GM18868 (cell line): ENCODE data around the gene PLAU.
A peak's percentile ranks its signal among the peaks of the same experiment; 100 is the strongest.
"Not testable (repeated sequence)": the region's sequence is repeated elsewhere in the genome, so short reads cannot be mapped to it uniquely, and the experiment has no call there.

Experiments used
- ATAC-seq: cut with Tn5 transposase; IDR thresholded peaks from one replicate; pipeline ENCODE4 v1.9.1; 2021; ENCODE audit warnings: mild to moderate bottlenecking, moderate library complexity; ENCODE audit not compliant: unreplicated experiment

The PLAU gene

DNA sequence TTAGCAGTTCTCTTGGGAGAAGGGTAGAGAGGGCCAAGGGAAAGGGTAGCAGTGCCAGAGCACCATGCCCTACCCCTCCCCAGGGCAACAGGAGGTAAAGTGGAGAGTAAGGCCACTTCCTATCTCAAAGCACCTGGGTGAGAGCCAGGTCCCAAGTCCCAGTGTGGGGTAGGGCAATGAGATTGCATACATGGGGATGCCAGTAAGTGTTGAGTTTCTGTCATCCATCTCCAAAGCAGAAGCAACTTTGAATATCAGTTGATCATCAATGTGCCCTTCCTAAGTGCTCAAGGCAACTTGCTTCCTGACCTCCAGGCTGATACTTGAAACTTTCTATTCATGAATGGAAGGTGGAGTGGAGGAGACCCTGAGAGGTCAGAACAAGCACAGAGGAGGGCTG lies 34.4 kb upstream of the PLAU start:
- no peak for ATAC-seq

DNA sequence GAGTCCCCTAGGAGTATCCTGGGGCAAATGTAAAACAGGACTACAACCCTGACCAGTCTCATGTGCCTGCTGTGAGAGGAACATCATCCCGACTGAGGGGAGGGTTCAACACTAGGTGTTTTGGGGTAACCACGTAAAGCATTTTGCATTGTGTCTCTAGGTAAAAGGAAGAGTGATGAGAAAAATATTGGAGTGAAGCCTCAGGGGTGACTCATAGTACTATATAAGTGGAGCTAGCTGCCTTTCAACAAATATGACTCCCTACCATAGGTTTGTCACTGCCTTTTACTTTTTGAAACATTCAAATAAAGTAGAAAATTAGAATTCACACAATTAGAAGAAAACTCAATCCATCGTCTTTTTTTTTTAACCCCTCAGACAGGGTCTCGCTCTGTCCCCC lies 34.0 kb upstream of the PLAU start:
- ATAC-seq = no peak

DNA sequence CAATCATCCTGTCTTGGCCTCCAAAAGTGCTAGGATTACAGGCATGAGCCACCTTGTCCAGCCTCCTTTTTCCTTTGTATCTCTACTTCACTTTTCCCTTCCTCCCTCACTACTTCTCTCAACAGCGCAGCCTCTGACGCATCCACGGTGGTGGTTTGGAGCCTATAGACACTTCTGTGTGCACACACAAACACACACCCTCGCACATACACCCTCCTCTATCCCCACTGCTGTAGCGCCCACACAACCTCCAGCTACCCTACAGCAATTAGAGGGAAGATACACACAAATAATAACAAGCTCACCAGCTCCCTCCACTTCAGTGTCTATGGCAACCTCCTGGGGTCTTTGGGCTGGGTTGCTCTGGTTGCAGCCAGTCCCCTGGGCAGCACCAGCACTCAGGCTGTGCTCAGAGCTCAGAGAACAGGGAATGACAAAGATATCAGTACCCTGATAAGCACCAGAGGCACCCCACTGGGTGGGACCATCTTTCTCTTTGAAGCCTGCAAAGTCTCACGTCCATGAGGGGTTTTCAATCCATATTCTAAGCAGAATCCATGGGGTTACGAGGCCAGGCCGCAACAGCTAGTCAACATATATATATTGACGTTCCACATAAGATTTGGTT lies 33.3 kb upstream of the PLAU start:
- no peak for ATAC-seq

- no peak for ATAC-seq
Observed at GRCh38 chr10:73878365-73878764, 32.6 kb upstream of the PLAU start.

DNA sequence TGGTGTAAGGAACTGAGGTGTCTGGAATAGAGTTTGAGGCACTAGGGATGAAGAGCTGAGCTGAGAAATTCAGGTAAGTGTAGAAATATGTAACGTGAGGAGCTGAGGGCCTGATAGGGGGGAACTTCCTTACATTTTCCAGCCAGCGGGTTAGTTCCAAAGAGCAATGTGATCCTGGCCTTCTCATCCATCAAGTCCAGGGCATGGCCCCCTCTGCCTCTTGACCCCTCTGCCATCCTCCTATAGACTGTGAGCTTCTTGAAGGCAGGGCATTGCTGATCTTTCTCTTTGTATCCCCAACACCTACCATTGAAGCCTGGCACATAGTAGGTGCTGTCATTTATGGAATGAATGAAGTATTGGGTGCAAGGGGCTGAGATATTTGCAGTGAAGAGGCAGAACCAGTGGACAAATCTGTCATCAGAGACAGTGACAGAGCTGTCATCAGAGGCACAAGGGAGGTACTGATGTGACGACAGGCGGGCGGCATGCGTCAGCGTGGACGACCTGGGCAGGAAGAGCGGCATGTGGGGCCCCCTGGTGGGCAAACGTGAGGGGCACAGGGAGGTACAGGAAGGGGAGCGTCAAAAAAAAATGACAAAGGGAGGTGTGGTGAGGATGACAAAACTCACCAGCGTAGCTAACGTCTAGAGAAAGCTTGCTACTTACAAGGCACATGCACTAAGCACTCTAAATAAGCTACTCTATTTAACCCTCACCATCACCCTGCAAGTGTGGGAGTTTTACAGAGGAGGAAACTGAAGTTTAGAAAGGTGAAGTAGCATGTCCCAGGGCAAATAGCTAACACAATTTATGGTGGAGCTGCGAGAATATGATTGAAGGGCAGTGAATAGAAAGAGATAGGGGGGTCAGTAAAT lies 31.4 kb upstream of the PLAU start:
- peak; percentile 85 for ATAC-seq

DNA sequence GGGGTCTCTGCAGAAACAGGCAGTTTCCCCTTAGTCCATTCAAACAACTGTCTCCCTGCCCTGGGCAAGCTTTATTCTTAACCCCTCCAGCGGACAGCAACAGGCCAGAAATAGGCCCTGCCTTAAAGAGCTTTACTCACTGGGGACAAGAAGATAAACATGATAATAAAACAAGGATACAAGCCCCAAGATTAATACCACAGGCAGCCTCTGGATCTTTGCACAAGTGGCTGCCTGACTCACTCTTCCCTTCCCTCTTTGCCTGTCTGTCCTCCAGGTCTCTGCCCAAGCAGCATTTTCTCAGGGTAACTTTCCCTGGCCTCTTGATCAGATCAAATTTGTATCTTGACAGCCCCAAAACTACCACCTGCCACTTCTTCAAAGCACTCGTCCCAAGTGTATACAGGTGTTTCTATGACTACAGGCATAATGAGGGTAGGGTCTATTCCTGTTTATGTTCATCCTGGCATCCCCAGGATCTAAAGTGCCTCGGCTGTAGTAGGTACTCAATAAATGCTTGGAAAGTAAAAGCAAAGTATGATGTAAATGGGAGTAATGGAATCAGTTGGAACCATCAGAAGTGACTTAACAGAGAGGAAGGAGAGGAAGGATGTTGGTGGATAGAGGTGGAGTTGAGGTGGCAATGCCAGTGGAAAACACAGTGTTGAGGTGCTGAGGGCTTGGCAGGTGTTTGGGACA lies 29.6 kb upstream of the PLAU start:
- no peak for ATAC-seq

GRCh38 chr10:73884017-73884416 lies 26.9 kb upstream of the PLAU start:
- ATAC-seq = no peak

GRCh38 chr10:73886085-73886529 lies 24.8 kb upstream of the PLAU start:
- ATAC-seq = peak; percentile 67

DNA sequence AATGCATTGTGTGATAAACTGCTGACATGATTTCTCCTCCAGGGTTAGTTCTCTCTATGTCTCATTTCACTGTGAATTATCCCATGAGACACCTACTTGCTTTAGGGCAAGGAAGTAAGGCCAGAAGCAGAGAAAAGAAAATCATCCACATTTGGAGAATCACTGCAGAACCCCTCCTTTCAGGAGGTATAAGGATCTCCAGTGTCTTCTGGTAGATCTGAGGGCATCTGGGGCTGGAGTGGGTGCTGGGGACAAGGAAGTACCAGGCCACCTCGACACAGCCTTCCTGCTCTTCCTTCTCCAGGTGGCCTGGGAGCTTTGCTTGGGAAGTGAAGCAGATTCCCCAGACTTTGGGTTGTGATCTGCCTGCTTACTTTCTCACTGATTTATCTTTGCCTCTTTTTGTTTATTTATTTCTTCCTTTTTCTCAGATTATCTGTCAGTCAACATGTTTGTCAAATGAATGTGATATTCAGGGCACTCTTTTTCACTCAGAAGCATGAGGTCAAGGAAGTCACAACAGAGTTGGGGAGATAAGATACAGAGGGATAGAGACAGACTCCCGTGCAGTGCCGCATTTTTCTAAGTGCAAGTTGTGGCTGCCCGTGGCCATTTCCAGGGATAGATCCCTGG lies 24.2 kb upstream of the PLAU start:
- ATAC-seq = no peak

GRCh38 chr10:73887294-73888039 lies 23.5 kb upstream of the PLAU start:
- no peak for ATAC-seq

DNA sequence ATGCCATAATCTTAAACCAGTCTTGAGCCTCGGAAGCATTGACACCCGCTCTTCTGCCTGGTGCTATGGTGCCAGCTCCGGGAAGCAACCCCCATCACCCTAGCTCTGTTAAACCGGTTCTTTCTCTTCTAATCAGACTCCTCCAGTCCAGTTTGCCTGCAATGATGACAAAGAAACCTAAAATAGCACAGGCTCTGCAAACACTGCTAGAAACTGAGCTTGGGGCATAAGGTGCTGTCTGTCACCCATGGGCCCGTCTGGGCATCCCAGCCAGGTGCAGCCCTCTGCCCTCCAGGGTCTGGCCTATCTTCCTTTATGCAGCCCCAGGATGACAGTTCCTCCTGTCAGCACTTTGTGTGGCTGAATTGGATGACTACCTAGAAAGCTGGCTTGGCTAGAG lies 22.4 kb upstream of the PLAU start:
- no peak for ATAC-seq

DNA sequence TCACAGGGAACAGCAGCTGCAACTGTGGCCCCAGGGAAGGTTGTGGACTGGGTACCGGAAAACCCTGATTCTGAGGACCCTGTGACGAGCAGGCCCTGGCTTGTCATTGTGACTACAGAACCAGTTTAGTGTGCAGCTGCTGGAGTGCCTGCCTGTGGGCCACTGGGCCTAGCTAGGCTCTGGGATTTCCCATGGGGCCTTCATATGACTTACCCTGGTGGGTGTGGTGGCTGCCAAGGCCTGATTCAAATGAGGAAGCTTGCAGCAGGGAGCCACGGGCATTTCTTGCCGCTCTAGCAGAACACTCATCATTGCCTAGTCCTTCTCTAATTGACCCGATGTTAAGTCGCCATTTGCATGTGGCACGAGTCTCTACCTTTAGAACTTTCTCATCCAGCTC lies 21.9 kb upstream of the PLAU start:
- no peak for ATAC-seq

- not testable (repeated sequence) for ATAC-seq
Observed at GRCh38 chr10:73889416-73889815, 21.5 kb upstream of the PLAU start.

DNA sequence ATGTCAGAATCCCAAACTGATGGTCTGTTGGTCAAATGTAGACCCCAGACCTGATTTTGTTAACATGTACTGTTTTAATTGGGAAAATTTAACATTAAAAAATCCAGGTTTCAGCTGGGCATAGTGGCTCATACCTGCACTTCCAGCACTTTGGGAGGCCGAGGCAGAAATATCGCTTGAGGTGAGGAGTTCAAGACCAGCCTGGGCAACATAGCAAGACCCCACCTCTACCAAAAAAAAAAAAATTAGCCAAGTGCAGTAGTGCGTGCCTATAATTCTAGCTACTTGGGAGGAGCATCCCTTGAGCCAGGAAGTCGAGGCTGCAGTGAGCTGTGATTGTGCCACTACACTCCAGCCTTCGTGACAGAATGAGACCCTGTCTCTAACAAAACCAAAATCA lies 20.7 kb upstream of the PLAU start:
- ATAC-seq = no peak

GRCh38 chr10:73890830-73891229 lies 20.1 kb upstream of the PLAU start:
- ATAC-seq = not testable (repeated sequence)

- no peak for ATAC-seq
Observed at GRCh38 chr10:73891540-73891939, 19.4 kb upstream of the PLAU start.

DNA sequence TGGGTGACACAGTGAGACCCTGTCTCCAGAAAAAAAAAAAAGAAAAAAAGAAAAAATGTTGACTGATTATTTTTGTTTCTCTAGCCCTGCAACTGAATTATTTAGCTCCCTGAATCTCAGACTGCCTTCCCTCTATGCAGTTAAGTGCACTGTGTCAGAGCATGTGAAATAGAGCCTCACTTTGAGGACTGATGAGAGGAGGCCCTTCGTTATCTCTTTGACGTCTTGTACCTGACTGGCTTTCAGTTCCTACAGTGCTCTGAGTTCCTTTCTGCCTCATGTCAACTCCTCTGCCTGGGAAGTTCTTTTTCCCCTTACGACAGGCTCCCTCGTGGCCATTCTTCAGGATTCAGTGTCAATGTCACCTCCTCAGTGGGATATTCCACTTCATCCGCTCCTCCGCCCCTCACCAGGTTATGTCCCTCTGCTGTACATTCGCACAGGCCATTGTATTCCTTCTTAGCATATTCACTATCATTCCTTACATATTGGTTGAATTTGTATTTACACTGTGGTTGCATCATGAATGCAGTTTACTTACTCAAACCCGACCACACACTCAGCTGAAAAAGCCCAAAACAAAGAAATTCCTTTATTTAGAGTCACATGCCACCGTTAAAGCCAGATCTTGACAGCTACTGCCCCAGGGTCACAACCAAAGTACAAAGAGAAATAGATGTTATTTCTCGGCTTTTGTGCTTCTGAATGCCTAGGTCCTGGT lies 18.5 kb upstream of the PLAU start:
- ATAC-seq = no peak

- ATAC-seq = no peak
Observed at GRCh38 chr10:73893426-73893825, 17.5 kb upstream of the PLAU start.

GRCh38 chr10:73894245-73894971 lies 16.5 kb upstream of the PLAU start:
- no peak for ATAC-seq
